ENCODE results near the gene TNK2. TPM values are rescaled to one million over a fixed set of nuclear protein-coding genes. Genes with fewer than 3 reads are reported as not detected.

The TNK2 gene
- total and polyA plus RNA-seq, 2 donors (not counting 3 experiments of a cell fraction or from before 2014, with no cell fraction given), result 18.6 to 71.6 TPM

DNA sequence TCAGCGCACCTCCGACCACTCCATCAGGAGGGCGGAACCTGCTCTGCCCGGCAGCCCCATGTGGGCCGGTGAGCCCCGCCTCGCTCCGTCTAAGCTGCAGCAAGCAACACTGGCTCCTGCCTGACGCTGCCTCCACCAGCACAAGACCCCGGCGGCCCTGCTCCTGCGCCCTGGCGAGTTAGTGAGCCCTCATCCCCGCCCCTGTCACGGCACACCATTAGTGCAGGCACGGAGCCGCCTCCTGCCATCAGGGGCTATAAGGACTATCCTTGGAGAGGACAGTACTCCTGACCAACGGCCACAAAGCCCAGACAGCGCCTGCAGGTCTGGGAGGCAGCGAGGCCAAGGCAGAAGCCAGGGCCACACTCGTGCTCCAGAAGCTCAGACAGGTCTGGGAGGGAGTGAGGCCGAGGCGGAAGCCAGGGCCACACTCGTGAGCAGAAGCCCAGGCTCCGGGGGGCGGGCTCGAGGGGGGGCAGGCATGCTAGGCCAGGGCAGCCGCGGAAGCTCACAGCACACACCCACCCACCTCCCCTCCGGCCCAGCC is 39.4 kb downstream of the TNK2 start:
- no peak overlapping the region for H3K4me3 ChIP-seq (replicated peaks in 1 of 3; ENCODE audit: insufficient read depth in 1 of 3, low read depth in 1 of 3, low read length in 3 of 3)
- ChIA-PET CTCF (interaction anchor here (1.3 to 8.6 kb wide), 2 partner anchors 10 to 25 kb away, joined by 4 to 67 read pairs; no protein-coding TSS in a partner anchor), POLR2A (no interaction called here)
- H4K20me1 ChIP-seq (replicated peaks; ENCODE audit: control insufficient read depth, extremely low read depth, insufficient read depth, low read length), result no peaks in the 10 kb centered on the region
- H3K36me3 ChIP-seq (ENCODE audit: control insufficient read depth in 2 of 2, extremely low read depth in 1 of 2, insufficient read depth in 2 of 2, low read length in 2 of 2), result peaks cover 5 to 39% of the 10 kb centered on the region in 2 experiments
- H3K9me3 ChIP-seq (replicated peaks; ENCODE audit: control insufficient read depth, insufficient read depth, low read length), result no peaks in the 10 kb centered on the region
- H3K9me1 ChIP-seq (replicated peaks; ENCODE audit: control insufficient read depth, extremely low read depth, insufficient read depth, low read length), result no peaks in the 10 kb centered on the region
- intact Hi-C loops (cut with micrococcal nuclease), result no loop called here
- DNase-seq (ENCODE audit: low read depth, low spot score) (no peak), FAIRE-seq (no peak)
- TF ChIP-seq FOS (IDR thresholded peaks at IDR 0.05; ENCODE audit: borderline replicate concordance, insufficient read depth, low read length) (no peak), POLR2AphosphoS5 (IDR thresholded peaks at IDR 0.05; ENCODE audit: insufficient read depth, low read depth, low read length) (no peak), POLR2A (IDR thresholded peaks at IDR 0.05; ENCODE audit: low read depth, low read length) (no peak), EZH2 (IDR thresholded peaks at IDR 0.05; ENCODE audit: borderline replicate concordance, low read depth, low read length, severe bottlenecking) (no peak), MYC (IDR thresholded peaks at IDR 0.05; ENCODE audit: low read depth, low read length) (no peak), JUN (IDR thresholded peaks at IDR 0.05; ENCODE audit: borderline replicate concordance, insufficient read depth, insufficient read length, low read depth) (no peak), GATA2 (IDR thresholded peaks at IDR 0.05; ENCODE audit: insufficient read depth, insufficient read length, low read depth, low read length) (no peak)
- TF ChIP-seq, protein P1, sequence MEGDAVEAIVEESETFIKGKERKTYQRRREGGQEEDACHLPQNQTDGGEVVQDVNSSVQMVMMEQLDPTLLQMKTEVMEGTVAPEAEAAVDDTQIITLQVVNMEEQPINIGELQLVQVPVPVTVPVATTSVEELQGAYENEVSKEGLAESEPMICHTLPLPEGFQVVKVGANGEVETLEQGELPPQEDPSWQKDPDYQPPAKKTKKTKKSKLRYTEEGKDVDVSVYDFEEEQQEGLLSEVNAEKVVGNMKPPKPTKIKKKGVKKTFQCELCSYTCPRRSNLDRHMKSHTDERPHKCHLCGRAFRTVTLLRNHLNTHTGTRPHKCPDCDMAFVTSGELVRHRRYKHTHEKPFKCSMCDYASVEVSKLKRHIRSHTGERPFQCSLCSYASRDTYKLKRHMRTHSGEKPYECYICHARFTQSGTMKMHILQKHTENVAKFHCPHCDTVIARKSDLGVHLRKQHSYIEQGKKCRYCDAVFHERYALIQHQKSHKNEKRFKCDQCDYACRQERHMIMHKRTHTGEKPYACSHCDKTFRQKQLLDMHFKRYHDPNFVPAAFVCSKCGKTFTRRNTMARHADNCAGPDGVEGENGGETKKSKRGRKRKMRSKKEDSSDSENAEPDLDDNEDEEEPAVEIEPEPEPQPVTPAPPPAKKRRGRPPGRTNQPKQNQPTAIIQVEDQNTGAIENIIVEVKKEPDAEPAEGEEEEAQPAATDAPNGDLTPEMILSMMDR (IDR thresholded peaks at IDR 0.05; ENCODE audit: extremely low read depth in 1 of 2, insufficient read depth in 1 of 2, low read depth in 1 of 2, low read length in 2 of 2), result no peak
- TF ChIP-seq, protein P2, sequence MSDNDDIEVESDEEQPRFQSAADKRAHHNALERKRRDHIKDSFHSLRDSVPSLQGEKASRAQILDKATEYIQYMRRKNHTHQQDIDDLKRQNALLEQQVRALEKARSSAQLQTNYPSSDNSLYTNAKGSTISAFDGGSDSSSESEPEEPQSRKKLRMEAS (IDR thresholded peaks at IDR 0.05; ENCODE audit: insufficient read depth, insufficient read length), result no peak
- no peak overlapping the region for H2AFZ ChIP-seq (ENCODE audit: low read depth, low read length)
- H3K27ac ChIP-seq (ENCODE audit: insufficient read depth, low read depth, low read length), result no peak overlapping the region
- BruUV-seq (replicated peaks), result no TSS peak
- H3K4me2 ChIP-seq (ENCODE audit: insufficient read depth, low read length), result no peak overlapping the region
- H3K4me1 ChIP-seq (ENCODE audit: control insufficient read depth, extremely low read depth, insufficient read depth, low read length), result no peaks in the 10 kb centered on the region
- dilution Hi-C loops (cut with MboI; ENCODE audit: extremely low pct_ligation_motif_present, low sequenced_read_pairs), result no loop called here
- H3K27me3 ChIP-seq (ENCODE audit: control insufficient read depth in 2 of 2, insufficient read depth in 2 of 2, low read length in 2 of 2), result no peaks in the 10 kb centered on the region
- no peaks in the 10 kb centered on the region for H3K79me2 ChIP-seq (ENCODE audit: control insufficient read depth, insufficient read depth, low read length)
- no peak overlapping the region for H3K9ac ChIP-seq (replicated peaks; ENCODE audit: extremely low read depth, insufficient read depth, low read length)

Data from endothelial cell of umbilical vein (primary cell).